Measurements from ENCODE around the gene TMEM245.

DNA sequence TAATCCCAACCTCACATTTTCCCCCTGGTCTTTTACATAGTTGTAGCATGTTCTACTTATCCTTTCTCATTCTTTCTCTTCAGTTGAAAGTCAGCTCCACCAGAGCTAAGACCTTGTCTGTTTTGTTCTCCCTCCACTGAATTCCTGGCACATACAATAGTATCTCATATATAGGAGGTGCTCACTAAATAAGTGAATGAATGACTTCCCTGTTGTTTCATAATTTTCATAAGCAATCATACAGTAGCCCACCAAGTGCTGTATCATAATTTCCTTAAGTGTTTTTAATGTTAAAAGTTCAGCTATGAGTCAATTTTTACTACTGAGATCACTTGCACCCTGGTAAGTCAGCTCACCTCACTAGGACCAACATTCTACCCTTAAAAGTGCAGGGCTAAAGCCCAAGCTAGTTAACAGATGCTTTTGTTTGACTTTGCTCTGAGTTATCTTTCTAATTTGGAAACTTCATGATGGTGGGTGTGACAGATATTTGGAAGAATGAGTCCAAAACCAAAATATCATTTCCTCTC lies 27.6 kb downstream of the TMEM245 start:
- no peak for TF ChIP-seq POLR2A (IDR thresholded peaks at IDR 0.05)
- TF ChIP-seq, protein P1, sequence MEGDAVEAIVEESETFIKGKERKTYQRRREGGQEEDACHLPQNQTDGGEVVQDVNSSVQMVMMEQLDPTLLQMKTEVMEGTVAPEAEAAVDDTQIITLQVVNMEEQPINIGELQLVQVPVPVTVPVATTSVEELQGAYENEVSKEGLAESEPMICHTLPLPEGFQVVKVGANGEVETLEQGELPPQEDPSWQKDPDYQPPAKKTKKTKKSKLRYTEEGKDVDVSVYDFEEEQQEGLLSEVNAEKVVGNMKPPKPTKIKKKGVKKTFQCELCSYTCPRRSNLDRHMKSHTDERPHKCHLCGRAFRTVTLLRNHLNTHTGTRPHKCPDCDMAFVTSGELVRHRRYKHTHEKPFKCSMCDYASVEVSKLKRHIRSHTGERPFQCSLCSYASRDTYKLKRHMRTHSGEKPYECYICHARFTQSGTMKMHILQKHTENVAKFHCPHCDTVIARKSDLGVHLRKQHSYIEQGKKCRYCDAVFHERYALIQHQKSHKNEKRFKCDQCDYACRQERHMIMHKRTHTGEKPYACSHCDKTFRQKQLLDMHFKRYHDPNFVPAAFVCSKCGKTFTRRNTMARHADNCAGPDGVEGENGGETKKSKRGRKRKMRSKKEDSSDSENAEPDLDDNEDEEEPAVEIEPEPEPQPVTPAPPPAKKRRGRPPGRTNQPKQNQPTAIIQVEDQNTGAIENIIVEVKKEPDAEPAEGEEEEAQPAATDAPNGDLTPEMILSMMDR (IDR thresholded peaks at IDR 0.05 in 4 of 5, conservative IDR thresholded peaks at IDR 0.05 in 1 of 5): no peak

Measured in gastrocnemius medialis (tissue), 4 donors.